ENCODE measurements around the gene ASIC2.

ASIC2 gene

DNA sequence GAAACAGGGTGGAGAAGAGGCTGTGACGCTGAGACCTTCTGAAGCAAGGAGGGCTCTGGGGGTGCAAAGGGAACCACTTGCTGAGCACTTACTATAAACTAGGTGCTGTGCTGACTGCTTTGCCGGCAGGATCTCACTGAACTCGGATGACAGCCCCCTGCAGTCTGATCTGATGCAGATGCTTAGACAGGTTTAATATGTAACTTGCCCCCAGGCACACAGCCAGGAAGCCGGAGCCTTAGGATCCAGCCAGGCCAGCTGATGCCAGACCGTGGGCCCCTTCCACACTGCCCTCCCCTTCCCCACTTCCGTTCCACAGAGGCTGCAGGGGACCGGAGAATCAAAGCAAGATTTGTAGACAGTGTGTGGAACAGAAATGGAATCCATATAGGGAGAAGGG lies 278.3 kb downstream of the ASIC2 start:
- Histone ChIP-seq H3K27me3 (ENCODE audit: control insufficient read depth, low read length) (no peaks in the 10 kb centered on the region), H3K4me3 (ENCODE audit: low read length) (no peak overlapping the region), H3K36me3 (ENCODE audit: control insufficient read depth, low read length) (no peaks in the 10 kb centered on the region), H4K20me1 (ENCODE audit: control insufficient read depth, insufficient read depth, low read depth, low read length) (no peaks in the 10 kb centered on the region), H3K79me2 (ENCODE audit: control insufficient read depth, low read length) (no peaks in the 10 kb centered on the region), H3K27ac (ENCODE audit: low read depth, low read length) (no peak overlapping the region), H3K9me3 (ENCODE audit: control insufficient read depth, insufficient read depth, low read length) (no peaks in the 10 kb centered on the region), H3K9me2 (replicated peaks; ENCODE audit: control insufficient read depth, low read length) (no peaks in the 10 kb centered on the region), H3F3A (ENCODE audit: control insufficient read depth, insufficient read depth) (no peaks in the 10 kb centered on the region), H3K4me2 (ENCODE audit: low read length) (no peak overlapping the region), H3K4me1 (ENCODE audit: control insufficient read depth, low read length) (no peaks in the 10 kb centered on the region)
- no peak for TF ChIP-seq EZH2phosphoT487 (IDR thresholded peaks at IDR 0.05; ENCODE audit: borderline replicate concordance, low read length)
- TF ChIP-seq, protein P1, sequence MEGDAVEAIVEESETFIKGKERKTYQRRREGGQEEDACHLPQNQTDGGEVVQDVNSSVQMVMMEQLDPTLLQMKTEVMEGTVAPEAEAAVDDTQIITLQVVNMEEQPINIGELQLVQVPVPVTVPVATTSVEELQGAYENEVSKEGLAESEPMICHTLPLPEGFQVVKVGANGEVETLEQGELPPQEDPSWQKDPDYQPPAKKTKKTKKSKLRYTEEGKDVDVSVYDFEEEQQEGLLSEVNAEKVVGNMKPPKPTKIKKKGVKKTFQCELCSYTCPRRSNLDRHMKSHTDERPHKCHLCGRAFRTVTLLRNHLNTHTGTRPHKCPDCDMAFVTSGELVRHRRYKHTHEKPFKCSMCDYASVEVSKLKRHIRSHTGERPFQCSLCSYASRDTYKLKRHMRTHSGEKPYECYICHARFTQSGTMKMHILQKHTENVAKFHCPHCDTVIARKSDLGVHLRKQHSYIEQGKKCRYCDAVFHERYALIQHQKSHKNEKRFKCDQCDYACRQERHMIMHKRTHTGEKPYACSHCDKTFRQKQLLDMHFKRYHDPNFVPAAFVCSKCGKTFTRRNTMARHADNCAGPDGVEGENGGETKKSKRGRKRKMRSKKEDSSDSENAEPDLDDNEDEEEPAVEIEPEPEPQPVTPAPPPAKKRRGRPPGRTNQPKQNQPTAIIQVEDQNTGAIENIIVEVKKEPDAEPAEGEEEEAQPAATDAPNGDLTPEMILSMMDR (IDR thresholded peaks at IDR 0.05; ENCODE audit: low read depth, low read length, poor library complexity, severe bottlenecking) = no peak

DNA sequence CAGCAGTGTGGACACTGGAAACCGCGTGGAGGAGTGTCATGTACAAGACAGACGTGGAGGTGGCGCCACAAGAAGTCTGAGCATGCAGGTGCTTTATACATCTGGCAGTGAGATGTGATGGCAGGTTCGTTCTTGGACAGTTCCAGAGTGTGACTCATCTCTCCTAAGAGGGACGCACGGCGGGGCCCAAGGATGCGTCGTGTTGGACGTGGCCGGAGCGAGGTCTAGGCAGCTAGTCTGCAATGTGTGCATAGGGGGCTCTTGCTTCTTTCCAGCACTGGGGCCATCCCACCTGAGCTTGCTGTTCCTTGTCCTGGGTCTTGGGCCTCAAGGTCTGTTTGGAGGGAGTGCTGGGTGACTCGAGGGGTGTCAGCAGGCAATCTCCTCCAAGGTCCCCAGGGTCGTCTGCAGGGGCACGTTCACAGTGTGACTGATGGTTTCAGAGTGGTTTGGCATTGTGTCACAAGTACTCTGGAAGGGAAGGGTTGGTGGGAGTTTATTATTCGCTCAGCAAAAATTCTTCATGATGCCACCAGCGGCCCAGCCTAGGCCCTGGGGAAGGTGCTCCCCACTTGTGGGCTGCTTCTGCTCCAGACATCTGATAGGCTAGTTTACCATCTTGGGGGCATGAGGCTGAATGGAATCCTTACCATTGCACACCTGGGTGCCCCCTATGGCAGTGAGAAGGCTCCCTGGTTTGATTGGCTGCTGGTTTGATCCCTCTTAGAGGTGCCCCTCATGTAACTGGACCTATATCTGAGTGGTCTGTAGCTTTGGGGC lies 279.3 kb downstream of the ASIC2 start:
- Histone ChIP-seq H3K79me2 (ENCODE audit: control insufficient read depth, low read length) (no peaks in the 10 kb centered on the region), H4K20me1 (ENCODE audit: control insufficient read depth, insufficient read depth, low read depth, low read length) (no peaks in the 10 kb centered on the region)

DNA sequence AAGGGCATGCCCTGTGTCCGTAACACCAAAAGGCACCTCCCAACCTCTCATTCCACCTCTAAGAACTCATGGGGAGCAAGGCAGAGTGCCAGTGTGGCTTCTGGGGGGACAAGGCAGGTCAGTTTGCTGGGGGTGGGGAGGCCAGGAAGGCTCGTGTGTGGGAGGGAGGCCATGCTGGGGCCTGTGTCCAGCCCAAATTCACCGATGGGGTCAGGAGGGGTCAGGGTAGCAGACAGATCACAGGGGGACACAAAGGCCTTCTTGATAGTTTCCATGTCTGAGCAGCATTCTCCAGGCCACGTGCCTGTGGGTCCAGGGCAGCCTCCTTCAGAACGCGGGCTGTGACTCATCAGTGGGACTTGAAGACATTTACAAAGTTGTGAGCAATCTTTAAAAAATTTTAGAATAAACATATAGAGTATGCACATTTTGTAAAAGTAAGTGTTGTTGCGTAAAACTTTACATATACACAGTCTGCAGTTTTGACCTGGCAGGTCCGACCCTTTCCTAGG lies 280.5 kb downstream of the ASIC2 start:
- H3K36me3 ChIP-seq (ENCODE audit: control insufficient read depth, low read length) = no peaks in the 10 kb centered on the region
- TF ChIP-seq, protein P1 (IDR thresholded peaks at IDR 0.05; ENCODE audit: low read depth, low read length, poor library complexity, severe bottlenecking) = no peak
- TF ChIP-seq EZH2phosphoT487 (IDR thresholded peaks at IDR 0.05; ENCODE audit: borderline replicate concordance, low read length) = no peak
- H3K9me3 ChIP-seq (ENCODE audit: control insufficient read depth, insufficient read depth, low read length) = no peaks in the 10 kb centered on the region
- no peaks in the 10 kb centered on the region for H3K79me2 ChIP-seq (ENCODE audit: control insufficient read depth, low read length)
- no peaks in the 10 kb centered on the region for H3F3A ChIP-seq (ENCODE audit: control insufficient read depth, insufficient read depth)
- no peak overlapping the region for H3K4me2 ChIP-seq (ENCODE audit: low read length)
- H4K20me1 ChIP-seq (ENCODE audit: control insufficient read depth, insufficient read depth, low read depth, low read length) = no peaks in the 10 kb centered on the region
- H3K4me3 ChIP-seq (ENCODE audit: low read length) = no peak overlapping the region
- no peak overlapping the region for H3K27ac ChIP-seq (ENCODE audit: low read depth, low read length)
- H3K4me1 ChIP-seq (ENCODE audit: control insufficient read depth, low read length) = no peaks in the 10 kb centered on the region
- H3K27me3 ChIP-seq (ENCODE audit: control insufficient read depth, low read length) = no peaks in the 10 kb centered on the region
- no peaks in the 10 kb centered on the region for H3K9me2 ChIP-seq (replicated peaks; ENCODE audit: control insufficient read depth, low read length)

More for the DNA sequence above, 279.3 kb downstream of the ASIC2 start:
- Histone ChIP-seq H3K9me3 (ENCODE audit: control insufficient read depth, insufficient read depth, low read length) (no peaks in the 10 kb centered on the region), H3K4me3 (ENCODE audit: low read length) (no peak overlapping the region), H3K4me1 (ENCODE audit: control insufficient read depth, low read length) (no peaks in the 10 kb centered on the region), H3K9me2 (replicated peaks; ENCODE audit: control insufficient read depth, low read length) (no peaks in the 10 kb centered on the region), H3K27me3 (ENCODE audit: control insufficient read depth, low read length) (no peaks in the 10 kb centered on the region), H3K4me2 (ENCODE audit: low read length) (no peak overlapping the region), H3K27ac (ENCODE audit: low read depth, low read length) (no peak overlapping the region), H3K36me3 (ENCODE audit: control insufficient read depth, low read length) (no peaks in the 10 kb centered on the region), H3F3A (ENCODE audit: control insufficient read depth, insufficient read depth) (no peaks in the 10 kb centered on the region)
- TF ChIP-seq EZH2phosphoT487 (IDR thresholded peaks at IDR 0.05; ENCODE audit: borderline replicate concordance, low read length) = no peak
- TF ChIP-seq, protein P1 (IDR thresholded peaks at IDR 0.05; ENCODE audit: low read depth, low read length, poor library complexity, severe bottlenecking) = no peak
